ENCODE data around the gene ZNF740.
"Not testable (repeated sequence)": the region's sequence is repeated elsewhere in the genome, so short reads cannot be mapped to it uniquely, and the experiment has no call there.

The ZNF740 gene

DNA sequence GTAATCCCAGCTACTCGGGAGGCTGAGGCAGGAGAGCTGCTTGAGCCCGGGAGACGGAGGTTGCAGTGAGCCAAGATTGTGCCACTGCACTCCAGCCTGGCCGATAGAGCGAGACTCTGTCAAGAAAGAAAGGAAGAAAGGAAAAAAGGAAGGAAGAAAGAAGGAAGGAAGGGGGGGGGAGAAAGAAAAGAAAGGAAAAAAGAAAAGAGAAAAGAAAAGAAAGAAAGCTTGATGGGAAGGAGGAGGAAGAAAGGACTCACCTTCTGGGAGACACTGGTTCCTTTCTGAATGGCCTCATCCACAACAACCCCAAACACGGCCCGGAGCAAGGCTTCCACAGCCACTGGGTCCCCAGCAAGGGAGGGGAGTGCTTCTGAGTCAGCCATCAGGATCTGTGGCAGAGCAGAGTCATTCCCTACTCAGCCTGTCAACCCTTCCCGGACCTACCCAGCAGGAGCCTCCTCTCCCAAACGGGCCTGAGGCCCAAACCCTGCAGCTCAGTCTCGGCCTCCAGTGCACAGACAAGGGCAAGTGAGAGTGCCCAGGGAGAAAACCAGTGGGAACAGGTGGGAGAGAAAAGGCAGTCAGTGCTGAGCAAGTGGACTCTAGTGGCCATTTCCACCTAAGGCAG is 7.3 kb upstream of the ZNF740 start:
- DNase-seq (ENCODE audit: low read depth) = no peak

DNA sequence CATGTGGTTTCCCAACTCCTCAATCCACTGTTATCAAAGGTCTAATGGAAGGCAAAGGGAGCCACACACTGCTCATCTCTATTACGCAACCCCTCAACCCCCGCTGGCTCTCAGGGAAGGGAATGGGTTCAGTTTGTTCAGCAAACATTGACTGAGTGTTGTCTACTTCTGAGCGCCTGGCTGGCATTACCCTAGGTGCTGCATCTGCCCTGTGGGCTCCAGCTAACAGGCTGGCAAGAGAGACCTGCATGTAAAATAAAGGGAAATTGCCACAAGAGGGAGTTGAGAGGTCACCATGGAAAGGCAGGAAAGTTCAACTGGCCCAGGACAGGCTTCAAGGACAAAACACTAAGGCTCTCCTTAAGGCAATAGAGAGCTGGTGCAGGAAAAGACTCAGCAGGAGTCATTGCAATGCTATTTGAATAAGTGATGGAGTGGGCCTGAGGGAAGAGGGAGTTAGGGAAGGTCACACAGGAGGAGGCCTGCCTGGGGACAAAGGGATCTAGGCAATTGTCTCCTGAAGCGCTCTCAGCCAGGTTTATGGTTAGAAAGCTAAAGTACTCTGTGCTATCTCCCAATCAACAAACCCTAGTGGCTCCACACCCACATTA is 5.5 kb upstream of the ZNF740 start:
- DNase-seq (ENCODE audit: low read depth) = no peak

DNA sequence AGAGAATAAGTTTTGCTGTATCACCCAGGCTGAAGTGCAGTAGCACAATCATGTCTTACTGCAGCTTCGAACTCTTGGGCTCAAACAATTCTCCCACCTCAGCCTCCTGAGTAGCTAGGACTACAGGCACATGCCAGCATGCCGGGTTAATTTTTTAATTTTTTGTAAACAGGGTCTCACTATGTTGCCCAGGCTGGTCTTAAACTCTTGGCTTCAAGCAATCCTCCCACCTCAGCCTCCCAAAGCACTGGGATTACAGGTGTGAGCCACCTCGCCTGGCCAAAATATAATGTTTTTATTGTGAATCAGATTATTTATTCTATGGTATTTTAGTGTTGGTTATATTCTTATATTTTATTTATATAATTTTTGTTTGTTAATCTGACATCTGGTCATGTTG is 3.8 kb upstream of the ZNF740 start:
- DNase-seq (ENCODE audit: low read depth) = no peak

DNA sequence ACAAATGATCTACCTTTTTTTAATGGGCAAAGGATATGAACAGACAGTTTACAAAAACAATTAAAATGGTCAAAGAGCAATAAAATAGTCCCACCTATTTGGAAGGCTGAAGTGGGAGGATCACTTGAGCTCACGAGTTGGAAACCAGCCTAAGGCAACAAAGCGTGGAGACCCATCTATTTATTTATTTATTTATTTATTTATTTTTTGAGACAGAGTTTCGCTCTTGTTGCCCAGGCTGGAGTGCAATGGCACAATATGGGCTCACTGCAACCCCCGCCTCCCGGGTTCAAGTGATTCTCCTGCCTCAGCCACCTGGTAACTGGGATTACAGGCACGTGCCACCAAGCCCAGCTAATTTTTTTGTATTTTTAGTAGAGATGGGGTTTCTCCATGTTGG is 3.1 kb upstream of the ZNF740 start:
- not testable (repeated sequence) for DNase-seq (ENCODE audit: low read depth)

DNA sequence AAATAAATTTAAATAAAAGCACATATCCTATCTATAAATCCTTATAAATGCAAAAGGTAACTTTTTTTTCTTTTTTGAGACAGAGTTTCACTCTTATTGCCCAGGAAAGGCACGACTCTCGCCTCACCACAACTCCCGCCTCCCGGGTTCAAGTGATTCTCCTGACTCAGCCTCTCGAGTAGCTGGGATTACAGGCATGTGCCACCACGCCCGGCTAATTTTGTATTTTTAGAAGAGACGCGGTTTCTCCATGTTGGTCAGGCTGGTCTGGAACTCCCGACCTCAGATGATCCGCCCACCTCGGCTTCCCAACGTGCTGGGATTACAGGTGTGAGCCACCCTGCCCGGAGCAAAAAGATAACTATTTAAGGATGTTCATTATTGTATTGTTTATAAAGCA is 1.7 kb upstream of the ZNF740 start:
- DNase-seq (ENCODE audit: low read depth) = not testable (repeated sequence)

DNA sequence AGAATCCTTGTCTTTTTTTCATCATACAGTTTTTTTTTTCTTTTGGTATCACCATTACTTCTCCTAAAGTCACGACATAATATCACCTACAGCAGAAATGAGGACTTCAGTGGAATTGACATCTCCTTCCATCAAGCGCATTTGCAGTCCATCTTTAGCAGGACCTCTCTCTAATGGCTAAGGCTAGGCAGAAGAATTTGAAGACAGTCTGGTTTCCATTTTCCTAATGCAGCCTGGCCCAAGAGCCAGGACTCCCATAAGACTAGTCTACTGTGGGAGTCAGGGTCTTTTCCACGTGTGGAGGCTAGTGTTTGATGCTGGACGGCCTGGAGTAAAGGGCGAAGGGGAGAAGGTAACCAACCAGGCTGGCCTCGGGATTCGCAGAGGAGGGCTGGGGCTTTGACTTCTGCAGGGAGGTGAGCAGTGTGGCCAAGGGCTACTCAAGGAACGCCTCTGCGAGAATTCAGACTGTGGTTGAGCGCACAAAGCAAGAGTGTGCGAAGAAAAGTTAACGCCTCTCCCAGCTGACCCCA is 769 bp upstream of the ZNF740 start:
- DNase-seq (ENCODE audit: low read depth) = no peak

DNA sequence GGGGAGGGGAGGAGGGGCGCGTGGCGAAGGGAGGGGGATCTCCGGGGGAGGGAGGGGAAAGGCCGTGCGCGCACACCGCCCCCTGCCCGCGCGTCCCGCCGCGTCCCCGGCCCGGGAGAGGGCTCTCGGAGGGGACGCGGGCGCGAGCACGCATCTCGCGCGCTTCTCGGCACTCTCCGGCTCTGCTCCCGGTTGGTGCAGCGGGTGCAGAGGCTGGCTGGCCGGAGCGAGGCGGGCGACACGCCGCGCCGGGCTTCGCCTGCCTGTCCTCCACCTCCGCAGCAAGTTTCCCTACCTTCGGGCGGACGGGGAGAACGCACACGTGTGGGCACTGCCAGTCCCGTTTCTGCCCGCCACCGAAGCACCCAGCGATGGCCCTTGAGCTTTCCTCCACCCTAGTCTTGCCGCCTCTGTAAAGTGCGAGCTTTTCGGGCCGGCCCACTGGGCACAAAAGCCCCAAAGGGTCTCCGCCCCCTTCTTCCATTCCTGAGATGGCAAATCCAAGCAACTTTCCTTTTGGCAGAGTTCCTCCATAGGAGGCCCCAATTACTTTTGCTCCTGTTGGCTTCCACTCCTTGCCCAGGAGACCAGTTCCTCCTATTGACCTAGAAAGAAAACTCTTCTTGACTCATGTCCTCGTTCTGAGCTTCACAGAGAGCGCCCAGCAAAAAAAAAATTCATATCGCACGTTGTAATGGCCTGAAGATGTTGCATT is 566 bp downstream of the ZNF740 start:
- peak; percentile 65 for DNase-seq (ENCODE audit: low read depth)

DNA sequence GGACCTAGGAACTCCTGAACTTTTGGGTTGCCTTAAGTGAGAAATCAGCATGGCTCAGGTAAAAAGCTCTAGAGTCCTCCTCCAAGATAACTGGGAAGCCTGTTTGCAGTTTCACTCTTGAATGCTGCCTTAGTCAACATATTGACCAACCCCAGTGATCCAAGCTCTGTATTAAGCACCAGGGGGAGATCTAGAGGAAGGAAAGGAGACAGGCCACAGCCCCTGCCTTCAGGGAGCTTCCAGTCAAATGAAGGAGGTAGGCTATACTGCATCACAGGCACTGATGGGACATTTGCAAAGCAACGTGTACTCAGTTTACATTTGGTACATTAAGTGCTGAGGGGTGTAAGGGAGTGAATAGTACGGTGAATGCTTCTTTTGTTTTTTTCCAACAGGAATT is 1.4 kb downstream of the ZNF740 start:
- DNase-seq (ENCODE audit: low read depth) = no peak

DNA sequence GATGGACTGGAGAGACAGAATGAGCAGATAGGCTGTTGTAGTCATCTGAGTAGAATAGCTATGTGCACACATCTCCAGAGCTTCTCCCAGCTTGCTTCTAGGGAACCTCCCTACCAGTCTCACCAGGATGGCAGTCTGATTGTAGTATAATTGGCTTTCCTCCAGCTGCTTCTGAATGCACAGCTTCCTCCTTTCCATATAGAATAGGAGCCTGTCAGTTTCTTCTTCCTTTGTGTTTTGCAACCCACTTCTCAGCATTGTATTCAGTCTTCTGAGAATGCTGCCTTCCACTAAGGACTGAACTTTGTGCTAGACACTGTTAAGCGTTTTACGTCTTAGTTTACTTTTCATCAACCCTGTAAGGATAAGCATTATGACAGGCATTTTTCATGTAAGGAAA is 2.4 kb downstream of the ZNF740 start:
- no peak for DNase-seq (ENCODE audit: low read depth)

DNA sequence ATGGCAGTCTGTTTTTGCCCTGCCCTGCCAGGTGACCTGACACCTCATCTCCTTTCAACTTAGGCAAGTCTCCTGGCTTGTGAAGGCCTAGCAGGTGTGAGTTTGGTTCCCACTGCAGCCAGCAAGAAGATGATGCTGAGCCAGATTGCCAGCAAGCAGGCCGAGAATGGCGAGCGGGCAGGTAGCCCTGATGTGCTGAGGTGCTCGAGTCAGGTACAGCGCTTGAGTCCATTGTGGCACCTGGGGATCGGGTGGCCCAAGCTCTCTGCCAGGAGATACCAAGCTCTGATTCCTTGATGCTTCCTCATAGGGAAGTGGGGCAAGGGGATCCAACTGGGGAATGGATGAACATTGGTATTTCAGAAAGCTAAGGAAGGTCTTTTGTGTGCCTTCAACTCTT is 4.3 kb downstream of the ZNF740 start:
- DNase-seq (ENCODE audit: low read depth) = no peak

DNA sequence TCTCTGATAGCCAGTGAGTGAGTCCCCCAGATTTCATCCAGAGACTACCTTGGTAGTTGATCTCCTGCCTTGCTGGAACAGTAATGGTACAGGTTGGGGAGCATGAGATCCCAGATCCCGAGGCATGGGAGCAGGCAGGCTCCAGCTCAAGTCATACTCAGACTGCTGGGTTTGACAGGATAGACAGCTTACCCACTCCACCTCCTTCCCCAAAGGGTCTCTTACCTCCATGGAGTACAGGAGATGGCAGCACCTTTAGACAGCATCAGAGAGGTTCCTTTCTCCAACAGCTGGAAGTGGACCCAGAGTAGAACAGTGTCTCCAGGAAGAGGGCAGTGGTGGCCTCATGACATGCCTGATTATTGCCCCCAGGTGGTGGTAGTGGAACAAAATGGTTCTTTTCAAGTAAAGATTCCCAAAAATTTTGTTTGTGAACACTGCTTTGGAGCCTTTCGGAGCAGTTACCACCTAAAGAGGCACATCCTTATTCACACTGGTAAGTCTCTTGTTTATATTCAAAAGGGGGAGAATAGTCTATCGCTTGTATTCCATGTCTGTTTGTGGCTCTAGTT is 5.1 kb downstream of the ZNF740 start:
- DNase-seq (ENCODE audit: low read depth) = no peak

DNA sequence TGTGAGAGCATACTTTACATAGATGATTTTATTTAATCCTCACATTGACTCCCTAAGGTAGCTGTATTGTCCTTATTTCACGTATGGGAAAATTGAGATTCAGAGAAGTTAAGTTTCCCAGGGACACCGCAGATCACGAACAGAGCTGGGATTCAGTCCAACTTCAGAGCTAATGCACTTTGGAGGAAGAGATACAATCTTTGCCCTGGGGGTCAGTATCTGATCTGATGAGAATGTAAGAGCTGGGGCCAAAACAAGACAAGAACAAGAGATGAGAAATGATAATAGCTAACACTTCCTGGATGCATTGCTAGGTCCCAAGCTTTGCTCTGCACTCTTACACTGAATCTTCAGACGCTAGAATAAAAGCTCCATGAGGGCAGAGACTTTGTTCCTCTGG is 6.2 kb downstream of the ZNF740 start:
- no peak for DNase-seq (ENCODE audit: low read depth)

DNA sequence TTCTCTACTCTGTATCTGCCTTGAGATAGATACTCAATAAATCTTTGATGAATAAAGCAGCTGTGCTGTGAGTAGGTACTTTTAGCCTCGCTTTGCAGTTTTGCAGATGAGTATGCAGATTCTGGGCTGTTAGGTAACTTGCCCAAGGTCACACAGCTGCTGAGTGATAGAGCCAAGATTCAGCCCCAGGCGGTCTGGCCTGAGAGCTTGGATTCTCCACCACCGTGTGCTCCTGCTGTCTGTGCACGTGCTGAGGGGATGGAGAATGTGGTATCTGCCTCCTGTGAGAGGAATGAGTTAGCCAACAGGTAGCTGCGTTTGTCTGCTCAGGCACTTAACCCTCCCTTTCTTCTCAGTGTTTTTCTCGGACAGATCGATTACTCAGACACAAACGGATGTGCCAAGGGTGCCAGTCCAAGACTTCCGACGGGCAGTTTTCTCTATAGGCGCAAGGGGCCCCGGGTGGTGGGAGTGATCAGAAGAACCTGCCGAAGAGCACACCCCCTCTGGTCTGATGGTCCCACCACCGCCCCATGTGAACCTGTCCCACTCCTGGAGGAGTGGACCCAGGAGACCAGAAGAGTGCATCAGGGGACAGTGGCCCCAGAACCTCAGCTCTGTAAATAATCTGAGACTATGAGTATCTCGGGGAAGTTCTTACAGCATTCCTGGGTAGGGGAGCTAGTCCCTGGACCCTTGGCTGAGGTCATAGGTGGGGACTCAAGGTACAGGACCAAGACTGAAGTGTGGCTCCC is 6.8 kb downstream of the ZNF740 start:
- no peak for DNase-seq (ENCODE audit: low read depth)

DNA sequence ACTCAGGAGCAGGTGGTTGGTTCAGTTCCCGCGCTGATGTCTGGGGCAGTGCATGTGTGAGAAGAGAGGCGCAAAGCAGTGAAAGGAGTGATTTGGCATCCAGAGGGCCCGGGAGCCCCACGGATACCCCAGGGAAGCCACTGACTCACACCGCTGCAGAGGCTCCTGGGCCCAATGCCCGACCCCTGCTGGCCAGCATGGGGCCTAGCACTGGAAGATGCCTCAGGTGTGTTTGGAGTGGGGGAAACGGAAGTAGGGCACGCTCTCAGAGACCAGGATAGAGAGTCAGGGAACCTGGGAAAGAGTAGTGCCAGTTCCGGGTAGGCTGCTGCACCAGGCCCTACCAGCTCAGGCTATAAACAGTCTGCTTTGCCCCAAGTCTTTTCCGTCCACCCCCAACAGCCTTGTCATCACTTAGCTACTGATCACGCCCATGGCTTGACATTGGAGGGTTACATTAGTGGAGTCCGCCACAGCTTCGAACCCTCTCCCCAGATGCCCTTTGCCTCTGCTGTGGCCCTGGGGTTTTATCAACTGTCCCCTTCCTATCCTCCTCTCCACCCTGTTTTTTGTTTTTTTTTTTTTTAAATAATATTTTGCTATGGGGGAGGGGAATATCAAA is 9.7 kb downstream of the ZNF740 start:
- DNase-seq (ENCODE audit: low read depth) = no peak

DNA sequence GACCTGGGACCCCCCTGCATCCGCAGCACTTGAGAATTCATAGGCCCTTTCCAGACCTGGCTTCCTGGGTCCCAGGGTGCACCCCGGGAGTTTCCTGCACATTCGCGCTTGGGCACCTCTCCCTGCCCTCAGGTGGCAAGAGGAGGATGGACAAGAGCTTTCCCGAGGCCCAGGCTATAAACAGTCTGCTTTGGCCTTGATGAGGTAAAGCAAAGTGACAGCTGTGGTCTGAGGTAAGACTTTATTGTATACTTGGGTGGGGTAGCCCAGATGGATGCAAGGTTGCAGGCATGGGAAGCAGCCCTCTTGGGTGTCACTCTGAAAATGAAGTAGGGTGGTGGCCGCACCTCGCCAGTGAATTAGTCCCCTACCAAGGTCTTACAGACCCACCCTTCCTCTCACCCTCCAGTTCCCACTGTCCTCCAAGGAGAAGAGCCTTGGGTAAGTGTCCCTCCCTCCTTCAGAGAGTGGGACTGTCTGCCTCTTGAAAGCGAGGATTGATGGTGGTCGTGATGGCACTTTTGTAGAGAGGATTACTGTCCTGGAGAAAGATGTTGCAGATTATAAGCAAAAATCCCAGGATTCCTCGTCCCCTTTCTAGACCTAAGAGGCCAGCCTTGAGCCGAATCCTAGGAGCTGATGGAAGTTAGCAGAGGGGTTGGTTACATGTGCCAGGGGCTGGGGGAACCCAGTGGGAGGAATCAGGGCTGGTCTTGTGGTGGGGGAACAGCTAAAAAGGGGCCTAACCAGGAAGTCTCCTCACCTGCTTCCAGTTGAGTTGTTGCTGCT is 10.8 kb downstream of the ZNF740 start:
- no peak for DNase-seq (ENCODE audit: low read depth)

DNA sequence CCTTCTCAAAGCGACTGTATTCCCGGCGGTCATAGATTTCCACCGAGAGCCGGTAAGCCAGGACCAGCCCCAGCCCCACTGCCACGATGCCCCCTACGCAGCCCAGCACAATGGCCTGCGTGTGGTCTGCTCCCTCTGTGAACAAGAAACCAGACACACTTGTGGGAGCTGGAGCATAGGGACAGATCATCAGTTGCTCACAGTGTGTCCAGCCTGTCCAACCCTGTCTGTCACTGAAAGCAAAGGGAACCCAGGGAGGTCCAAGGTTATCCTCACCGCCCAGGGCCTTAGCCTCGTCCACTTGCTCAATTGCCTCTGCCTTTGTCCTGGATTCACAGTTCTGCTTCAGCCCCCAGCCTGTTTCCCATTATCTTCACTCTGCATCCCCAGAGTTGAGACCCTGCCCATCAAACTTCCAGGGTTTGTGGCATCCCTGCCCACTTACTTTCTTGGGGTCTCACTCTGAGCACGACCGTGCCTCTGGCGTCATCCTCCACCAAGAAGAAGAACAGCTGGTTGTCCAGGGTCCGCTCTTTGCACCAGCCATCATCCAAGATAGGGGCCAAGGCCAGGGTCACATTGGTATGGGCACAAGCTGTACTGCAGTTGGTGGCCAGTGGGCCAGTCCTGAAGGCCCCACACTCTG is 11.5 kb downstream of the ZNF740 start:
- no peak for DNase-seq (ENCODE audit: low read depth)

DNA sequence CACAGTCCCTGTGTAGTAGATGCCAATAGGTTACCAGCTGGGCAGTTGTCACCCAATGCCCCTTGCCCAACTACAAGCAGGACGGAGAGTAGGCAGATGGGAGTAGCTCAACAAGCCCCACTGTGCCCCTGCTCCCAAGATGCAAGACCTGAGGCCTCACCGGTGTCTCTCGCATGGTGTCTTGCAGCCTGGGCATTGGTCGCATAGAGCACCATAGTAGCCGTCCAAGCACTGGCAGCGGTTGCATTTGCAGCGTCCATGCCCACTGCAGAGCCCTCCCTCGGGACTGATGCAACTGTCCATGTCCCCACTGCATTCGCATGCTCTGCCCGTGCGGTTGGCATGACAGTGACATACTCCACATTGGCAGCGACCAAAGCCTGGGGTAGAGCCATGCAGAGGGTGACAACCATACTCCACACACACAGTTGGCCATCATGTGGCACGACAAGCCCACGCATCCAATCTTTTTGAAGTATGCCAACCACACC is 12.1 kb downstream of the ZNF740 start:
- DNase-seq (ENCODE audit: low read depth) = no peak

DNA sequence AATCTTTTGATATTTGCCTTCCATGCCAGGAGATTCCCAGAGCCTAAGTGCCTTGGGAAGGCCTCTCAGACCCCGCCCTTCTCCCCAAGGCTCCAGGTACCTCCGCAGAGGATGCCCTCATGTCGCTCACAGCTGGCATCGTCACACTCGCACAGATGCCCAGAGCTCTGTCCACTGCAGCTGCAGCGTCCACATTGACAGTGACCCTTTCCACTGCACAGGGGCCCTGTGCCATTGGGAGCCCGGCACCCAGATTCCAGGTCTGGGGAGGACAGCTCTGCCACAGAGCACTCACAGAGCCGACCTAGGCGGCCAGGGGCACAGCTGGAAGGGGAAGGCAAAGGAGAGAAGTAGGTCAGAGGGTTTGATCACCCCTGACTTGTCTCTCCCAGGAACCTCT is 12.5 kb downstream of the ZNF740 start:
- DNase-seq (ENCODE audit: low read depth) = no peak

DNA sequence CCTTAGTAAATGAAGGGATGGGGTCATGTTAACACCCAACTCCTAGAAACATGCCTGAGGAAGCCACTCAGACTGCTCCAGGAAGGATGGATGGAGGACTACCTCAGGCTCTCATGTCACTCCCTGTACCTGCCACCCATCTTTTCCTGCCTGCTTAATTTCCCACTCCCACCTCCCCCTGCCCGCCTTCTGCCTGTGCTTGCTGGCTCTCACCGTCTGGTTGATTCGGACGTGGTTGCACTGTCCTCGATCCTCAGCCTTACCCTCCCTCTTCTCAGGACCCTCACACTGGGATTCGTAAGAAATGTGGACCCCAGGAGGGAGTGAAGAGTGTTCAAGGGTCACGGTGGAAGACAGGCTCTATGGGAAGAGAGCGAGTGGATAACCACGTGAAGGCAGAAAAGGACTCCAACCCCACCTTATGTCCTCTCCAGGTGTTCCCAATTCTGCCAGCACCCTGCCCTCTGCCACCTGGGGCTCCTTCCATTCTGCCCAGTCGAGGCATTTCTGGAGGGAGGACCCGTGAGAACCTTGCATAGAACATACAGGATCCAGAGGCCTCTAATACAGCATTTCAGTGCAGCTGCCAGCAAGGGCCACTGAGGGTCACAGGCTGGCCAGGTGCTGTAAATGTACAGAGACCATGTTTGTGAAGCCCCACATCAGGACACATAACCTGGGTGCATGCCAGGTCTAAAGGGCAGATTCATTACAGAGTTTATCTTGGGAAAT is 13.6 kb downstream of the ZNF740 start:
- no peak for DNase-seq (ENCODE audit: low read depth)

DNA sequence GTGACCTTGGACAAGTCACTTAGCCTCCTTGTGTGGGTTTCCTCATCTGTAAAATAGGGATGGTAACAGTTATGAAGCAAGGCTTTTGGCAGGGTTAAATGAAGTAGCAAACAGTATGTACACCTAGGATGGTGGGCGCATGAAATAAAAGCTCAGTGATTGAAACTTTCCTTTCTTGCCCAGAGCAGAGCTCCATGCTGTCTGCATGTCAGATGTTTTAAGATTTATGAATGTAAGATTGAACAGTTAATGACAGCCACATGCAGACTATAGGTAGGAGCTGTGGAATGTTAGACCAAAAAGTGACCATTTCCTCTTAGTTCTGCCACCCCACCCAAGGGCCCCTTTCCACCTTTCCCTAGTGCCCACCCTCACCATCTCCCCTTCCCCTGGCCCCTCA is 14.5 kb downstream of the ZNF740 start:
- DNase-seq (ENCODE audit: low read depth) = no peak
